HG03571 (cell line): ENCODE results near the gene THEM5.

ENCODE experiments used
- ATAC-seq: cut with Tn5 transposase; IDR thresholded peaks from one replicate; pipeline ENCODE4 v1.9.1; 2021; ENCODE audit not compliant: unreplicated experiment

THEM5 gene

DNA sequence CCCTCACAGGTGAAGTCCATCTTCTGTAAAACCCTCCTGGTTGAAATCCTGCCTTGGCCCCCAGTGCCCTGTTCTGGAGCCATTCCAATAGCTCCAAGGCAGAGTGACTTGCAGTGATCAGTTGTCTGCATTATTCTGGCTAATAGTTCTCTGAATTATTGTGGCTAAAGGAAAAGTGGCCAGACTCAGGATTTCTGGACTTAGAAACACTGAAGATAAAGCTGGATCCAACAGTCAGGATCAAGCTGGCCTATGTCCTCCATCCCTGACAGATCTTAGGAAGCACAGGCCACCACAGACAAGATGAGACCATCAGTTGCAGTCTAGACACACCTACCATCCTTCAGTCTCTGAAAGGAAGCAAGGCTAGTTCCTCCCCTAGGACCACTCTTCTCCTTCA is 13.1 kb downstream of the THEM5 start:
- no peak for ATAC-seq

DNA sequence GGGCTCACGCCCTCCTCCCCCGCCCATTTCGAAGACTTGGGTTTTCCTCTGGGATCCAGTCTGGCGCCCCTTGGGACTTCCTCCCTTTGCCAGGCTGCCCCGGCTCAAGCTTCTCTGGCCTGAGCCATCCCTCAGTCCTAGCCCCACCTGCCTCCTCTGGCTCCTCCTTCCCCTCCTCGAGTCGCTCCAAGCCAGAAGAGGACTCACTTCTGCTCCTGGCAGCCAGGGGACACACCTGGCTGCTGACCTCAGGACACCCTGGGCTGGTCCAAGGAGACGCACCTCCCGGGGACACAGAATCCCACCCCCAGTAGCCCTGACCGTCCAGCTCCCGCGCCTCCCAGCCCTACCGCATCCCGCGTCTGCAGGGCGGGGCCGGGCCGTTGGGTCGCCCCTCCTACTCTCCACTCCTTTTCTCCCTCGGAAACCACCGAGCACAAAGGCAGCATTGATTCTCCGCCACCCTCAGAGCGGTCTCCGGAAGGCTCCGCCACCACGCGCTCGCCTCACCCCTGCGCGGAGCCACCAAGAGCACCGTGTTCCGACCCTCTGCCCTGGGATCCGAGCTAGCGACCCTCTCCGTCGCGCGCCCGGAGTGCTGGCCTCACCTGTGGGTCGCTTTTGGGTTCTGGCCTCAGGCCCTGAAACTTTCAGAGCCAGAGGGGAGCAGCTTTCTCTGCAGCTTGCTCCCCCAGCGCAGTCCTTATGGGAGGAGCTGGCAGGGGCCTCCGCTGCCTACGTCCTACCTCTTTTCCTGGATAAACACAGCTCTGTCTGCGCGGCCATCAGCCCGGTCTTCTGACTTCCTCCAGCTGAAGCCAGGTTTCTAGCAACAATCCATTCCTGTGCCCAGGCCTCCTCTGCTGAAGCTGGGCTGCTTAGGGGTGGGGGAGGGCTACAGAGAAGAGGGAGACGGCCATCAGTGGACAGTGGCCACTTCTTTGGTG is 13.8 kb downstream of the THEM5 start, which contains the start of gene C2CD4D:
TSS of gene C2CD4D (minus strand) at position 364 of the 947 bp plus-strand sequence. CDS start 831 bp downstream, outside the sequence.
- no peak for ATAC-seq

GRCh38 chr1:151839082-151839412 is 14.5 kb downstream of the THEM5 start:
- ATAC-seq = no peak

- no peak for ATAC-seq
Observed at GRCh38 chr1:151838222-151839081, 15.1 kb downstream of the THEM5 start.

- no peak for ATAC-seq
Observed at GRCh38 chr1:151837884-151838221, 15.7 kb downstream of the THEM5 start.

- no peak for ATAC-seq
Observed at GRCh38 chr1:151837197-151837596, 16.3 kb downstream of the THEM5 start.

DNA sequence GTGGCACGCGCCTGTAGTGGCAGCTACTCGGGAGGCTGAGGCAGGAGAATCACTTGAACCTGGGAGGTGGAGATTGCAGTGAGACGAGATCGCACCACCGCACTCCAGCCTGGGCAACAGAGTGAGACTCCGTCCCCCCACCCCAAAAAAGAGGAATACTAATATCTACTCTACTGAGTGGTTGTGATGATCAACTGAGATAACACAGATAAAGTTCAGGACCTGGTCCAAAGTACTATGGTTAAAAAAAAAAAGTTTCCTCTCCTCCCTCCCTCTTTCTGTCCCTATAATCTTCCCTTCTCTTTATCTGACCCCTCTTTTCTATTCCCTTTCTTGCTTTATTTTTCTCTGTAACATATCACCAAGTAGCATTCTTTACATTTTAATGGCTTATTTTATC is 17.9 kb downstream of the THEM5 start:
- ATAC-seq = no peak

DNA sequence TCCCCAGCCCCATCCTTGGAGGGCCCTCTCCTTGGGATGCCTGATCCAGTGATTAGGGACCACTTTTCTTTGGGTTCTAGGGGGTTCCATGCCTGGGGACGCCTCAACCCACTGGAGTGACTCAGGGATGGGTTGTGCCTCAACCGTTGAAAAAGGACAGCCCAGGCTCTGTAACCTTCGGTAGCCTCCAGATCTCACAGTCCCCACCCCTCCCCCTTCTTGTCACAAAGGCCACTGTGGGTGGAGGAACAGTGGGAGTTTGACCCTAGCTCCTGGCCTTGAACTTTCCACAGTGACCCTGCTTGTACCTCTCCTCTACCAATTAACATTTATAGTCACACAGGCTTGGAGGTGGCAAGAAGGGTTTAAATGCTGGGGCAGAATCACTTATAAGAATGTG is 19.3 kb downstream of the THEM5 start:
- ATAC-seq = no peak

DNA sequence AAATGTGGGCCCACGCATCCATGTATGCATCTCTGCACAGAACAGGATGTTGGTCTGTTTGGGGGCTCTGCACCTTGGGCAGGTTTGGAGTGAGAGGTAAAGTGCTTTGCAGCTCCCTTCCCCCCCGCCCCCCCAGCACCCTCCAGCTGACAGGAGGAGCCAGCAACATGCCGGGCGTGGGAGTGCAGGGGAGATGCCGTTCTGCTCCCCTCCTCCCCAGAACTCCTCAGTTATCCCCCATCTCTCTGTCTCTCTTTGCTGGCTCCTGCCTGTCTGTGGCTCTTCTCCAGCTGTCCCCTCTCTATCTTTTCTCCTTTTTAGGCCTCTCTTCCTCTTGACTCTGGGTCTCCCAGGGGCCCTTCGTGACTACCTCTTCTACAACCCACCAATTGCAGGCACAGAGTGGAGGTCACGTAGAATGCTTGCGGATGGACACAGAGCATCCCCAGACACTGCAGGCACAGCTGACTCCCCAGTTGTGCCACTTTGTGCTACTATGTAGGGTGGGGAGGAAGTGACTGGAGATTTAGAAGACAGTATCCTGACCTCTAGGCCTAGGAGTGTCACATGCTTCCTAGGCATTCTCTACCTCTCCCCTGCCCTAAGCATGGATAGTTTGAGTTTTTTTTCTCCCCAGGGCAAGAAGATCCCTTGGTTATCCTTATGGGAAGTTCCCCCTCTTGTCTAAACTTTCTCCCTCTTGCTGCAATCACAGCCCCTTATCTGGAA is 20.2 kb downstream of the THEM5 start:
- ATAC-seq = no peak

- no peak for ATAC-seq
Observed at GRCh38 chr1:151832318-151832980, 21.1 kb downstream of the THEM5 start.

- no peak for ATAC-seq
Observed at GRCh38 chr1:151831605-151832004, 21.9 kb downstream of the THEM5 start, which contains the start of gene RORC. Gene RORC, minus strand, starts transcription at chr1:151831802. Its CDS starts 38 bp downstream, at chr1:151831764.

- no peak for ATAC-seq
Observed at GRCh38 chr1:151831256-151831591, 22.3 kb downstream of the THEM5 start.

GRCh38 chr1:151830055-151830454 is 23.5 kb downstream of the THEM5 start:
- ATAC-seq = no peak

DNA sequence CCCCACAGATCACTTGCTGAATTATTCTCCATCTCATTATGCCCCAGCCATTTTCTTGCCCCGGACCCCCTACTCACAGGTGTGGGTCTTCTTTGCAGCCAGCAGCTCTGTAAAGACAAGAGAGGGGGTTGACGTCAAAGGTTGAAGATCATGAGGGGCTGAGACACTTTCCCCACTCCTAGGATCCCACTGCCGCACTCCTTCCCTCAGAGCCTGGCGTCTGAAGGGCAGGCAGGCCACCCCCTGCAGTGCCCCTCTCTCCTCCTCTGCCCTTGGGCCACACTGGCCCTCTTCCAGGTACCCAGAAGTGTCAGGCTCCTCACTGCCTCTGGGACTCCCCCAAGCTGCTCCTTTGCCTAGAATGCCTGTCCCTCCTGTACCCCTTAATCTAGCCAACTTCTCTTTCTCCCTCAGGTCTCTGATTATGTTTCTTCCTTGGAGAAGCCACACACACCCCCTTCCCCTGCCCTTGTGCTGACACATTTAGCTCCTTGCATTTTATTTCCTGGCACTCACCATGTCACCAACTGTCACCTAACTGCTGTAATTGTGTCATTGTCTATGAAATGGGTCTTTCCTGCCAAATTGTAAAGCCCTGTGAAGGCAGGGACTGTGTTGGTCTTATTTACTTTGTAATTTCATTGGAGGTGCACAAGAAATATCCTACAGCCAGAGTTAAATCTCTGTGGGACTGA is 24.0 kb downstream of the THEM5 start:
- ATAC-seq = no peak

- ATAC-seq = no peak
Observed at GRCh38 chr1:151828921-151829320, 24.6 kb downstream of the THEM5 start.

DNA sequence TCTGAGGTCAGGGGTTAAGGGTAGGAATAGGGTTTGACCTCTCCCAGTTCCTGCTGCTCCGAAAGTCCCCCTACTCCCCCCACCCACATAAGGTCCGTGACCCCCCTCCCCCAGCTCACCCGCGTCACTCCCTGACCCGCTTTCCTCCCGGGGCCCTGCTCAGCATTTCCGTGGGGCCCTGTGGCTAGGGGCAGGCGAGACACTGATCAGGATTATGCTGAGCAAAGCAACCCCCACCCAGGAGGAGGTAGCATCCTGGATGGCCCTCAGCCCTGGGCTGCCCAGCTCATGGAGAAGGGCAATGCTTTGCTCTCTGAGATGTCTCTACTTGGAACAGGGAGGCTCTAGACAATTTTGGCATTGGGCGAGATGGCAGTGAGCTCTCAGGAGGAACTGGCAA is 25.7 kb downstream of the THEM5 start:
- ATAC-seq = no peak

DNA sequence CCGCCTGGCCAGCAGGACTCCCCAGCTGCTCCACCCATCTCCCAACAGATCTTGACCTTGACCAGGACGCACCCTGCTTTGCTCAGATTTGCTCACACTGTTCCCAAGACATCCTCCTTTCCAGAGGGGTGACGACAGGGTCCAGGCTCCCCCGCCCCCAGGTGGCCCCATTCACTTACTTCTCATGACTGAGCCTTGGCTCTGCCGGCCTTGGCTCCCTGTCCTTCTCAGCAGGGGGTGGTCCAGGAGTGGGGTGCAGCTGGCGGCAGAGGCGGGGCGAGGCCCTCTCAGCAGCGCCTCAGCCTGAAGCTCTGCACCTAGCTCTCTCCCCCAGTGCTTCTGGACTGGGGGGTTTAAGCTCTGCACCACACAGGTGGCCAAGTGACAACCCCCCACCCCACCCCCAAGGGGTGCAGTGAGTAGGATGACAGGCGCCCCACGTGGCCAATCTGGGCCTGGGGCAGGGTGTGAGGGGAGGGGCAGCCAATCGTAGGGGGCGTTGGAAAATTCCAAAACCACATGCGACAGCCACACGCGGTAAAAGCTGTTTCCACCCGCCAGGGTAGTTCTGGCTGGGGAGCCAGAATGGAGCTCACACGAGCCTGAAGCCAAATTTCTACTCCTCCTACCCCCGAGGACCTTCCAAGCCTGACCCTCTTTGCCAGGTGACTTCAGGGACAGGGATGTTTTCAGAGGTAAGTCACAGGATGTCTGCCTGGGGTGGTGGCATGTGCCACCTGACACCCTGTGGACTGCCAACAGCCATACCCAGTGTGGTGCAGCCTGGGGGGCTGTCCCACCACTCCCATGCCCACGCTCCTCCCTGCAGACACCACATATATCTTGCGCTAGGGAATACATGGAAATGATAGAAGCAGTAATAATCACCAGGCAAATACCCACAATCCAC is 27.5 kb downstream of the THEM5 start:
- no peak for ATAC-seq

GRCh38 chr1:151825204-151825603 is 28.3 kb downstream of the THEM5 start:
- no peak for ATAC-seq

DNA sequence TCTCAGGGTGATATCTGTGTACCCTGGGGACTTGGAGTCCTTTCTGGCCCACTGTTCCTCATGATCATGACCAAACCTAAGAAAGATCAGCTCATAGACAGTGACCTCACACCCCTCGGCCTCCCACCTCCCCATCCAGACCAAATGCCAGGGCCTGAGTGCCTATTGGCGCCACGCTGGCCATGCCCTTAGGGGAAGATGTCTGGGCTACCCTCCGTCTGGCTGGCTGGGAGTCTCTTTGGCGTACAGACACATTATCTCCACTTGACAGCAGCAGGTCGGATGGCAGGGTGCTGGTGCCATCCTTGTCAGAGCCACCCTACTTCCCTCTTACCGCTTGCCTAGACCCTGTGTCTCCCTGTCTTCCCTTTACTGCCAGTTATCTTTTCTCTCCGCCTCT is 30.3 kb downstream of the THEM5 start:
- no peak for ATAC-seq
